Astrocyte (in vitro differentiated cells and primary cell): Measurements from ENCODE around the gene FASN.

Source experiments
- CTCF ChIP-seq: IDR thresholded peaks from 2 replicates; pipeline ENCODE4 v1.5.1; 2011; ENCODE audit warnings: low read depth, mild to moderate bottlenecking, inconsistent platforms, low read length, moderate library complexity; ENCODE audit not compliant: insufficient read depth
- EZH2 ChIP-seq: IDR thresholded peaks from 2 replicates; pipeline ENCODE4 v1.6.1; 2012; ENCODE audit warnings: mild to moderate bottlenecking, low read length, inconsistent platforms; ENCODE audit not compliant: insufficient read depth

GRCh38 chr17:82084373-82085030, 13.5 kb downstream of the FASN start:
- no peak for TF ChIP-seq EZH2
- no peak for TF ChIP-seq CTCF
